ENCODE data around the gene OR5T2. TPM values are rescaled to one million over a fixed set of nuclear protein-coding genes. Genes with fewer than 3 reads are reported as not detected.

Gene OR5T2
- total RNA-seq, 4 donors from 2014 or later: not detected

- Histone ChIP-seq H3K4me1 (no peaks in the 10 kb centered on the region), H3K9me3 (peaks cover 0 to 4% (median 0%) of the 10 kb centered on the region in 4 donors), H3K4me3 (no peak overlapping the region), H3K27ac (no peak overlapping the region), H3K36me3 (no peaks in the 10 kb centered on the region), H3K27me3 (no peaks in the 10 kb centered on the region)
- no peak for DNase-seq
- TF ChIP-seq POLR2A (IDR thresholded peaks at IDR 0.05): no peak
Measured at GRCh38 chr11:56197367-56197766, 36.7 kb downstream of the OR5T2 start.

- Histone ChIP-seq H3K27me3 (no peaks in the 10 kb centered on the region), H3K4me3 (no peak overlapping the region), H3K27ac (no peak overlapping the region), H3K4me1 (no peaks in the 10 kb centered on the region), H3K36me3 (no peaks in the 10 kb centered on the region), H3K9me3 (peaks cover 0 to 3% (median 0%) of the 10 kb centered on the region in 4 donors)
- TF ChIP-seq POLR2A (IDR thresholded peaks at IDR 0.05): no peak
- TF ChIP-seq CTCF (IDR thresholded peaks at IDR 0.05): no peak
- DNase-seq: no peak
Measured at GRCh38 chr11:56196705-56197104, 37.4 kb downstream of the OR5T2 start.

GRCh38 chr11:56188602-56189001, 45.5 kb downstream of the OR5T2 start:
- DNase-seq: no peak
- Histone ChIP-seq H3K27ac (no peak overlapping the region), H3K36me3 (no peaks in the 10 kb centered on the region), H3K4me1 (no peaks in the 10 kb centered on the region), H3K27me3 (no peaks in the 10 kb centered on the region), H3K4me3 (no peak overlapping the region), H3K9me3 (no peaks in the 10 kb centered on the region)
- TF ChIP-seq CTCF (IDR thresholded peaks at IDR 0.05) (no peak), POLR2A (IDR thresholded peaks at IDR 0.05) (no peak)

- Histone ChIP-seq H3K4me3 (no peak overlapping the region), H3K27ac (no peak overlapping the region), H3K9me3 (no peaks in the 10 kb centered on the region), H3K27me3 (no peaks in the 10 kb centered on the region), H3K36me3 (no peaks in the 10 kb centered on the region), H3K4me1 (no peaks in the 10 kb centered on the region)
- TF ChIP-seq CTCF (IDR thresholded peaks at IDR 0.05) (no peak), POLR2A (IDR thresholded peaks at IDR 0.05) (no peak)
- DNase-seq: no peak
Measured at GRCh38 chr11:56183459-56183858, 50.6 kb downstream of the OR5T2 start.

Other genes starting within 250 kb of the OR5T2 start
- not detected for gene OR5F1, start 239.6 kb downstream of the OR5T2 start, total RNA-seq
- not detected for gene OR5AS1, start 206.6 kb downstream of the OR5T2 start, total RNA-seq
- gene OR8I2, start 140.9 kb downstream of the OR5T2 start, total RNA-seq: not detected
- gene OR8H2, start 130.6 kb downstream of the OR5T2 start, total RNA-seq: not detected
- not detected for gene OR8H3, start 111.9 kb downstream of the OR5T2 start, total RNA-seq
- gene OR8J3, start 94.1 kb downstream of the OR5T2 start, total RNA-seq: not detected
- not detected for gene OR8K5, start 73.9 kb downstream of the OR5T2 start, total RNA-seq
- not detected for gene OR5J2, start 57.6 kb downstream of the OR5T2 start, total RNA-seq
- gene OR5T3, start 18.0 kb upstream of the OR5T2 start, total RNA-seq: not detected
- not detected for gene OR5T1, start 39.9 kb upstream of the OR5T2 start, total RNA-seq
- gene OR8H1, start 58.0 kb upstream of the OR5T2 start, total RNA-seq: not detected
- not detected for gene OR8K3, start 80.9 kb upstream of the OR5T2 start, total RNA-seq
- gene OR8K1, start 111.8 kb upstream of the OR5T2 start, total RNA-seq: not detected
- gene OR8J1, start 120.0 kb upstream of the OR5T2 start, total RNA-seq: not detected
- gene OR8U1, start 141.4 kb upstream of the OR5T2 start, total RNA-seq: not detected
- not detected for gene OR5AL1, start 178.4 kb upstream of the OR5T2 start, total RNA-seq
- gene OR5M3, start 239.1 kb upstream of the OR5T2 start, total RNA-seq: not detected

Data from Peyer's patch (tissue), 4 donors.